ENCODE results near the gene LRRC7. TPM values are rescaled to one million over a fixed set of nuclear protein-coding genes. Genes with fewer than 3 reads are reported as not detected.

Gene LRRC7
- total and polyA plus RNA-seq, 4 donors: 0.13 to 1.3 (median 0.16) TPM; not detected in 1

DNA sequence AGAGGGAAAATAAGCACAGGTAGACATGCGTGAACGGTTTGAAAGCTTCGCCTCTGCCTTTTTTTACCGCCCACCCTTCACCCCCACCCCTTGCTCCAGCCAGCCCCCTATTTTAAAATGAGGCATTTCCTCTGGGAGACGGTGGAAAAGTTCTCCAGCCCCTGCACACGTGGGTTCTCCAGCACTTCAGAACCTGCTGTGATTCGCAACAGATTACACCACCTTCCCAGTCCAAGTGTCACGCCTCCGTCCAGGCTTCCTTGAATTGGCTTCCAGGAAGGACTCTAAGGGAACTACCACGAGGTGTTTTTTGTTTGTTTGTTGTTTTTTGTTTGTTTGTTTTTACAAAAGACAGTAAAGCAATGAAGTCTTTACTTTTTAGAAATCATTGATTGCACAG lies 2.6 kb downstream of the LRRC7 start:
- ATAC-seq (ENCODE audit: low FRiP score): no peak
- H3K27ac ChIP-seq (ENCODE audit: low read depth in 1 of 2, low read length in 2 of 2): no peak overlapping the region
- WGBS, 2 donors: 37 to 38% methylated on average over 10 of the region's 10 CpGs
- H3K36me3 ChIP-seq (ENCODE audit: control insufficient read depth in 1 of 2, insufficient read depth in 2 of 2, low read length in 1 of 2): no peaks in the 10 kb centered on the region
- H3K4me1 ChIP-seq (ENCODE audit: control insufficient read depth in 1 of 2, insufficient read depth in 2 of 2, low read length in 2 of 2): no peaks in the 10 kb centered on the region
- intact Hi-C loops (cut with DNase I): no loop called here
- H3K9me3 ChIP-seq (ENCODE audit: control insufficient read depth, low read length): no peaks in the 10 kb centered on the region
- no peak for DNase-seq
- H3K27me3 ChIP-seq (ENCODE audit: control insufficient read depth in 1 of 2, insufficient read depth in 2 of 2, low read length in 1 of 2): no peaks in the 10 kb centered on the region
- no peak overlapping the region for H3K4me3 ChIP-seq (ENCODE audit: low read length in 2 of 2)

DNA sequence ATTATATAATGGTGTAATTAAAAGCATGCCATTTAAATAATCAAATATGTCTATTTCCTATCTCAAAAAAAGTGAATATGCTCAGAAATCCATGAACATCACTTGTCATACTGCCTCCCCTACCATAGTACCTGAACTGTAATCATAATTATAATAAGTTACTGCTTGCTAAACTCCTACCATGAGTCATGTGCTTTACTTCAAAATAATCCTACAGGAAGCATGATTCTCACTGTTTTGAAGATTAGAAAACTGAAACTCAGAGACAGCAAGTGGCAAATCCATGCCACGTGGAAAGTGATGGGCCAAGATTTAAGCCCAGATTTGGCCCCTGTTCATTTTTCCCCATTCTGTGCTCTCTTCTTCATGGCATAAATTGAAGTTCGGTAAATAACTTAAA lies 5.2 kb downstream of the LRRC7 start:
- intact Hi-C loops (cut with DNase I): no loop called here
- no peaks in the 10 kb centered on the region for H3K9me3 ChIP-seq (ENCODE audit: control insufficient read depth, low read length)
- no peaks in the 10 kb centered on the region for H3K27me3 ChIP-seq (ENCODE audit: control insufficient read depth in 1 of 2, insufficient read depth in 2 of 2, low read length in 1 of 2)
- WGBS, 2 donors: 77 to 79% methylated on average over 2 of the region's 2 CpGs
- no peaks in the 10 kb centered on the region for H3K4me1 ChIP-seq (ENCODE audit: control insufficient read depth in 1 of 2, insufficient read depth in 2 of 2, low read length in 2 of 2)
- no peak overlapping the region for H3K4me3 ChIP-seq (ENCODE audit: low read length in 2 of 2)
- H3K27ac ChIP-seq (ENCODE audit: low read depth in 1 of 2, low read length in 2 of 2): no peak overlapping the region
- ATAC-seq (ENCODE audit: low FRiP score) (no peak), DNase-seq (no peak)
- no peaks in the 10 kb centered on the region for H3K36me3 ChIP-seq (ENCODE audit: control insufficient read depth in 1 of 2, insufficient read depth in 2 of 2, low read length in 1 of 2)

DNA sequence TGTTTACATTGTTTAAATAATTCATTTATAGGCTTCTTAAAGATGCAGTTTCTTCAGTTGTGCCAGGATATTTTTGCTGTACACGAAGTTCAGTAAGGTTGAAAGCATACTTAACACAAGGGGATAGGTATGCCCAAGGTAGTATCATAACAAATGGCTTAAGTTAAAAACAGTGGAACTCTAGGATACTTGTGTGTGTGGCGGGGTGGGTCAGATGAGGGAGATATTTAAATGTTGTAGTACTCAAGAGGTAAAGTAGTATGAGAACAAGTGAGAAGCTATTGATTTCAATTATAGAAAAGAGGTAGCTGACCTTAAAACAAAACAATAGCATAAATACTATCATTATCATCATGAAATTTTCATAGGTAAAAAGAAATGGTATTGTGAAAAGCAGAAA lies 6.2 kb downstream of the LRRC7 start:
- Histone ChIP-seq H3K4me3 (ENCODE audit: low read length in 2 of 2) (no peak overlapping the region), H3K4me1 (ENCODE audit: control insufficient read depth in 1 of 2, insufficient read depth in 2 of 2, low read length in 2 of 2) (no peaks in the 10 kb centered on the region), H3K9me3 (ENCODE audit: control insufficient read depth, low read length) (no peaks in the 10 kb centered on the region), H3K27ac (ENCODE audit: low read depth in 1 of 2, low read length in 2 of 2) (no peak overlapping the region), H3K36me3 (ENCODE audit: control insufficient read depth in 1 of 2, insufficient read depth in 2 of 2, low read length in 1 of 2) (no peaks in the 10 kb centered on the region), H3K27me3 (ENCODE audit: control insufficient read depth in 1 of 2, insufficient read depth in 2 of 2, low read length in 1 of 2) (no peaks in the 10 kb centered on the region)
- intact Hi-C loops (cut with DNase I): no loop called here
- WGBS, 2 donors: 46% methylated on average over 2 of the region's 2 CpGs
- DNase-seq (no peak), ATAC-seq (ENCODE audit: low FRiP score) (no peak)

DNA sequence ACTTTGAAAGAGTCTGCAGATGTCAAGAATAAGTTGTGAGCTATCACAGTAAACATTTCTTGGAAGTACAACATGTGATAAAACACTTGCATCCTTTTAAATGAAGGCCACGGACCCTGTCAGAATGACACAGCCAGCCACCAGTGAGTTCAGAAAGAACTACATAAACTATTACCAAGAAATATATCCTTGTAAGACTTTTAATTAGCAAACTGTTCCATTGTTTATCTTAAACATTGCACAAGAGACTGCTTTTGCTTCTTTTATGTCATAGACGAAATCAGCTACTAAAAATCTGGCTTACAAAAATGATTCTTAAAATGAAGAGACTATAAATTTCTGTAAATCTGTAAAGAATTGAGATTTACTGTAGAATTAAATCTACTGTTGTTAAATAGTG lies 17.9 kb downstream of the LRRC7 start:
- DNase-seq (no peak), ATAC-seq (ENCODE audit: low FRiP score) (no peak)
- 76 to 82% methylated on average over 2 of the region's 2 CpGs for WGBS, 2 donors
- no peaks in the 10 kb centered on the region for H3K36me3 ChIP-seq (ENCODE audit: control insufficient read depth in 1 of 2, insufficient read depth in 2 of 2, low read length in 1 of 2)
- H3K27me3 ChIP-seq (ENCODE audit: control insufficient read depth in 1 of 2, insufficient read depth in 2 of 2, low read length in 1 of 2): no peaks in the 10 kb centered on the region
- no peaks in the 10 kb centered on the region for H3K4me1 ChIP-seq (ENCODE audit: control insufficient read depth in 1 of 2, insufficient read depth in 2 of 2, low read length in 2 of 2)
- intact Hi-C loops (cut with DNase I): no loop called here
- H3K27ac ChIP-seq (ENCODE audit: low read depth in 1 of 2, low read length in 2 of 2): no peak overlapping the region
- no peak overlapping the region for H3K4me3 ChIP-seq (ENCODE audit: low read length in 2 of 2)
- H3K9me3 ChIP-seq (ENCODE audit: control insufficient read depth, low read length): no peaks in the 10 kb centered on the region

DNA sequence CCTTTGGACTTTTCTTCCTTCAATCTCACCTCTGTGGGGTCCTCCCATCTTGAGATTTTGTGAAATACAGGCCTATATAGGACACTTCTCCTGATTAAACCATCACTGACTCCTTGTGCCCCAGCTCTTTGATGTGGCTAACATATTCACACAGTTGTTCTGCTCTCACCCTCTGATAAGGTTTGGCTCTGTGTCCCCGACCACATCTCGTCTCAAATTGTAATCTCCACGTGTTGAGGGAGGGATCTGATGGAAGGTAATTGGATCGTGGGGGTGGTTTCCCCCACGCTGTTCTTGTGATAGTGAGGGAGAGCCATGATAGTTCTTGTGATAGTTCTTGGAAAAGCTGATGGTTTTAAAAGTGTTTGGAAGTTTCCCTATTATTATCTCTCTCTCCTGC lies 19.7 kb downstream of the LRRC7 start:
- 73 to 76% methylated on average over 5 of the region's 5 CpGs for WGBS, 2 donors
- no peak for ATAC-seq (ENCODE audit: low FRiP score)
- intact Hi-C loops (cut with DNase I): no loop called here

DNA sequence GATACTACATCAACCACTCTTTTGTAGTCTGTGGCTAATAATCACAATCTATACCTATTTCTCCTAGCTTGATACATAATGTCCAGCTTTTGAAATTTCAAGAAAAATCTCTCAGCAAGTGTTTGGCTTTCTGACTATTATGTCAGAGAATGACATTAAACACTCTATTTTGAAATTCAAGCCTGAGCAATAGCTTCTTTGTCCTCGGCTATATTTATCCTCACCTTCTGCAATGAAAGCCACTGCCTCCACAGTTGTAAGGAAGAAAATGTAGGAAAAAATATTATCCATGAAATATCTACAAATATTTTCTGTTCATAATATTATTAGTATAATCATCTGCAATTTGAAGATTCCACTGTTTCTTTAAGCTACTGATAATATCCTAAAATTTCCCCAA lies 22.1 kb downstream of the LRRC7 start:
- WGBS, 2 donors: 84 to 85% methylated on average over 1 of the region's 1 CpG
- no peak for ATAC-seq (ENCODE audit: low FRiP score)
- H3K4me1 ChIP-seq (ENCODE audit: control insufficient read depth in 1 of 2, insufficient read depth in 2 of 2, low read length in 2 of 2): no peaks in the 10 kb centered on the region
- H3K4me3 ChIP-seq (ENCODE audit: low read length in 2 of 2): no peak overlapping the region
- H3K9me3 ChIP-seq (ENCODE audit: control insufficient read depth, low read length): no peaks in the 10 kb centered on the region
- intact Hi-C loops (cut with DNase I): no loop called here
- H3K36me3 ChIP-seq (ENCODE audit: control insufficient read depth in 1 of 2, insufficient read depth in 2 of 2, low read length in 1 of 2): no peaks in the 10 kb centered on the region
- H3K27ac ChIP-seq (ENCODE audit: low read depth in 1 of 2, low read length in 2 of 2): no peak overlapping the region
- H3K27me3 ChIP-seq (ENCODE audit: control insufficient read depth in 1 of 2, insufficient read depth in 2 of 2, low read length in 1 of 2): no peaks in the 10 kb centered on the region
- no peak for DNase-seq

More for the DNA sequence above, 19.7 kb downstream of the LRRC7 start:
- no peaks in the 10 kb centered on the region for H3K4me1 ChIP-seq (ENCODE audit: control insufficient read depth in 1 of 2, insufficient read depth in 2 of 2, low read length in 2 of 2)
- H3K4me3 ChIP-seq (ENCODE audit: low read length in 2 of 2): no peak overlapping the region
- DNase-seq: no peak
- no peak overlapping the region for H3K27ac ChIP-seq (ENCODE audit: low read depth in 1 of 2, low read length in 2 of 2)
- H3K9me3 ChIP-seq (ENCODE audit: control insufficient read depth, low read length): no peaks in the 10 kb centered on the region
- H3K27me3 ChIP-seq (ENCODE audit: control insufficient read depth in 1 of 2, insufficient read depth in 2 of 2, low read length in 1 of 2): no peaks in the 10 kb centered on the region
- no peaks in the 10 kb centered on the region for H3K36me3 ChIP-seq (ENCODE audit: control insufficient read depth in 1 of 2, insufficient read depth in 2 of 2, low read length in 1 of 2)

DNA sequence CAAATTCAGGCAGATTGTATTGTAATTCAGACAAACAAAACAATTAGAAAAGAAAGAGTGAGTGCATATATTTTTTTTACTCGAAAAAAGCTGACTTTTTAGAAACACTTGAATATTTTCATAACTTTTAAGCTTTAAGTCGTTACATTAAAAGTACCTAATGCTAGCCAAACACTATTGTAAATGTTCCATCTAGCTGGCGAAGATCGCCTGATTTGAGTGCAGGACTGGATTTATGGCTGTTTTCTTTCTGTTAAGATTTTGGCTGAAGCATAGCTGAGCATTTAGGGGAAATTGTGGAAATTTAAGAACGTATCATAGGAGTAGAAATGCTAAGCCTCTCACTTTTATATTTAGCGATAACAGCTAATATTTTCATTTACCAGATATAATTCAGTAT lies 24.6 kb downstream of the LRRC7 start:
- Histone ChIP-seq H3K9me3 (ENCODE audit: control insufficient read depth, low read length) (no peaks in the 10 kb centered on the region), H3K27ac (ENCODE audit: low read depth in 1 of 2, low read length in 2 of 2) (no peak overlapping the region), H3K4me3 (ENCODE audit: low read length in 2 of 2) (no peak overlapping the region), H3K27me3 (ENCODE audit: control insufficient read depth in 1 of 2, insufficient read depth in 2 of 2, low read length in 1 of 2) (no peaks in the 10 kb centered on the region), H3K36me3 (ENCODE audit: control insufficient read depth in 1 of 2, insufficient read depth in 2 of 2, low read length in 1 of 2) (no peaks in the 10 kb centered on the region), H3K4me1 (ENCODE audit: control insufficient read depth in 1 of 2, insufficient read depth in 2 of 2, low read length in 2 of 2) (no peaks in the 10 kb centered on the region)
- intact Hi-C loops (cut with DNase I): no loop called here
- ATAC-seq (ENCODE audit: low FRiP score) (no peak), DNase-seq (no peak)
- WGBS, 2 donors: 7 to 18% methylated on average over 6 of the region's 6 CpGs

DNA sequence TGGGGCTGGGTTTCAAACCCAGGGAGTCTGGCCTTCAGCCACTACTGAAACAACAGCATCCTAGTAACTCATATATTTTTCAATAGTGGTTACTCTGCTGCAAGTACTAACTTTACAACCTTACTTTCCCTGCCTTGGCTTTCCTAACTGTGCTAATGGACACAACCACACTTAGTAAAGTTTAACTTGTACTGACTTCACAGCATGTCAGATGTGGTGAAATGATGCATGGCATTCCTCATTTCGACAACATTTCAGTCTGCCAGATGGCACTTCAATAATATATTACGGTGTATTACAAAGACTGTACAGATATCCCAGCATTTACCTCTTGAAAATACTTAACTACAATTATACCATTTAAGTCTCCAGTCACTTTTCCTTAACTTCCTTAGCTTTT lies 27.8 kb downstream of the LRRC7 start:
- WGBS, 2 donors: 14 to 34% methylated on average over 2 of the region's 2 CpGs
- H3K36me3 ChIP-seq (ENCODE audit: control insufficient read depth in 1 of 2, insufficient read depth in 2 of 2, low read length in 1 of 2): no peaks in the 10 kb centered on the region
- no peaks in the 10 kb centered on the region for H3K9me3 ChIP-seq (ENCODE audit: control insufficient read depth, low read length)

DNA sequence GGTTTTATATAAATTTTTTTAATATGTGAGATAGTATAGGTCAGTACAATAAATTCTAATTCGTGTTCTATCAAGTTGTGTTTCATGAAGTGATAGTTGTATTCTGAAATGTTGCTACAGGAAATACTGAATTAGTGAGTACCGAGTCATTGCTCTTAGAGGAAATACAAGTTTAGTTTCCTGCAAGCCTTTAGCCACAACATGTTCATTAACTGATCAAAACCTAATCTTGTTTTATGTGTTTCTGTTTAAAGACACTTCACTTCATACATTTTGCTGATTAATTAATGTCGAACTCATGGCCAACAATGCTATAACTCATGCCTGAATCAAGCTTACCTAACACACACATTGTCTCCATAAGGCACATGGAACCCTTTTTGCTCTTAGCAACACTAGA lies 43.6 kb downstream of the LRRC7 start:
- Histone ChIP-seq H3K27me3 (ENCODE audit: control insufficient read depth in 1 of 2, insufficient read depth in 2 of 2, low read length in 1 of 2) (no peaks in the 10 kb centered on the region), H3K4me1 (ENCODE audit: control insufficient read depth in 1 of 2, insufficient read depth in 2 of 2, low read length in 2 of 2) (no peaks in the 10 kb centered on the region), H3K27ac (ENCODE audit: low read depth in 1 of 2, low read length in 2 of 2) (no peak overlapping the region), H3K9me3 (ENCODE audit: control insufficient read depth, low read length) (no peaks in the 10 kb centered on the region), H3K4me3 (ENCODE audit: low read length in 2 of 2) (no peak overlapping the region), H3K36me3 (ENCODE audit: control insufficient read depth in 1 of 2, insufficient read depth in 2 of 2, low read length in 1 of 2) (no peaks in the 10 kb centered on the region)
- DNase-seq (no peak), ATAC-seq (ENCODE audit: low FRiP score) (no peak)
- intact Hi-C loops (cut with DNase I): no loop called here
- 69 to 75% methylated on average over 3 of the region's 3 CpGs for WGBS, 2 donors

More for the DNA sequence above, 27.8 kb downstream of the LRRC7 start:
- DNase-seq (no peak), ATAC-seq (ENCODE audit: low FRiP score) (no peak)
- Histone ChIP-seq H3K4me1 (ENCODE audit: control insufficient read depth in 1 of 2, insufficient read depth in 2 of 2, low read length in 2 of 2) (no peaks in the 10 kb centered on the region), H3K27me3 (ENCODE audit: control insufficient read depth in 1 of 2, insufficient read depth in 2 of 2, low read length in 1 of 2) (no peaks in the 10 kb centered on the region), H3K4me3 (ENCODE audit: low read length in 2 of 2) (no peak overlapping the region), H3K27ac (ENCODE audit: low read depth in 1 of 2, low read length in 2 of 2) (no peak overlapping the region)
- intact Hi-C loops (cut with DNase I): no loop called here

Data from aorta (tissue), 5 donors.